Esophagus muscularis mucosa (tissue), 3 donors: ENCODE data around the gene PARP8.

Experiments
- POLR2AphosphoS5 ChIP-seq, 2 donors: sonication (generic); formaldehyde crosslinking; IDR thresholded peaks; one replicate each; pipeline ENCODE4 v1.6.1; 2017; ENCODE audit warnings: antibody characterized with exemption in 2 of 2
- TF ChIP-seq, protein P1 (sequence below), 3 experiments: fragments of 200-600 bp in 2 of 3; fragments of 450-650 bp in 1 of 3; sonication (generic) in 2 of 3; IDR thresholded peaks; one replicate each; pipeline ENCODE4 v1.5.1; 2017 to 2019; ENCODE audit warnings: antibody characterized with exemption in 3 of 3, mild to moderate bottlenecking in 2 of 3, moderate library complexity in 1 of 3

DNA sequence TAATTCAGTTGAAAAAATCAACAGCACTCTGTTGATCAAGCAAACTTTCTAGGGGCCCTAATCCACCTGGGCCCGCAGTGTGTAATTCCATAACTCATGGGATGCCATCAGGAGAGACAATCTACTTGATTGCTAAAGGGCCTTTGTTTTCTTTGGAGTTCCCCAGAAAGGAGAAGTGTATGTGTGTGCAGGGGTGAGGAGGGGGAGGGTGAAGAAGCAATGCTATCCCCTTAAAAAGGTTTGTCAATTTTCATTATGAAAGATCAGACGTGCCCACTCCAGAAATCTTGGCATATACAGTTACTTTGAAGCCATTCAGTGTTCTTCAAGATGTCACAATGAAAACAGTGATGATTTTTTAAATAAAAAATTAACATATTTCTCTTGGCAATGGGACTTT, 6.2 kb downstream of the PARP8 start:
- TF ChIP-seq, protein P1, sequence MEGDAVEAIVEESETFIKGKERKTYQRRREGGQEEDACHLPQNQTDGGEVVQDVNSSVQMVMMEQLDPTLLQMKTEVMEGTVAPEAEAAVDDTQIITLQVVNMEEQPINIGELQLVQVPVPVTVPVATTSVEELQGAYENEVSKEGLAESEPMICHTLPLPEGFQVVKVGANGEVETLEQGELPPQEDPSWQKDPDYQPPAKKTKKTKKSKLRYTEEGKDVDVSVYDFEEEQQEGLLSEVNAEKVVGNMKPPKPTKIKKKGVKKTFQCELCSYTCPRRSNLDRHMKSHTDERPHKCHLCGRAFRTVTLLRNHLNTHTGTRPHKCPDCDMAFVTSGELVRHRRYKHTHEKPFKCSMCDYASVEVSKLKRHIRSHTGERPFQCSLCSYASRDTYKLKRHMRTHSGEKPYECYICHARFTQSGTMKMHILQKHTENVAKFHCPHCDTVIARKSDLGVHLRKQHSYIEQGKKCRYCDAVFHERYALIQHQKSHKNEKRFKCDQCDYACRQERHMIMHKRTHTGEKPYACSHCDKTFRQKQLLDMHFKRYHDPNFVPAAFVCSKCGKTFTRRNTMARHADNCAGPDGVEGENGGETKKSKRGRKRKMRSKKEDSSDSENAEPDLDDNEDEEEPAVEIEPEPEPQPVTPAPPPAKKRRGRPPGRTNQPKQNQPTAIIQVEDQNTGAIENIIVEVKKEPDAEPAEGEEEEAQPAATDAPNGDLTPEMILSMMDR (IDR thresholded peaks at IDR 0.05), result no peak
- no peak for TF ChIP-seq POLR2AphosphoS5 (IDR thresholded peaks at IDR 0.05)
